ENCODE data around the gene PHPT1.

PHPT1 gene

GRCh38 chr9:136858452-136858843, 9.2 kb downstream of the PHPT1 start:
- no peak overlapping the region for H3K4me3 ChIP-seq (ENCODE audit: low read length)
- no peak for TF ChIP-seq CTCF (conservative IDR thresholded peaks at IDR 0.05; ENCODE audit: low read depth, low read length)
- no peak for DNase-seq (ENCODE audit: low read depth)

- TF ChIP-seq CTCF (conservative IDR thresholded peaks at IDR 0.05; ENCODE audit: low read depth, low read length), result no peak
- peak; percentile 29 for DNase-seq (ENCODE audit: low read depth)
- H3K4me3 ChIP-seq (ENCODE audit: low read length), result no peak overlapping the region
Observed at GRCh38 chr9:136858844-136859757, 9.9 kb downstream of the PHPT1 start.

- TF ChIP-seq CTCF (conservative IDR thresholded peaks at IDR 0.05; ENCODE audit: low read depth, low read length), result no peak
- no peak for DNase-seq (ENCODE audit: low read depth)
- H3K4me3 ChIP-seq (ENCODE audit: low read length), result no peak overlapping the region
Observed at GRCh38 chr9:136860529-136860928, 11.3 kb downstream of the PHPT1 start.

- no peak overlapping the region for H3K4me3 ChIP-seq (ENCODE audit: low read length)
- no peak for DNase-seq (ENCODE audit: low read depth)
- no peak for TF ChIP-seq CTCF (conservative IDR thresholded peaks at IDR 0.05; ENCODE audit: low read depth, low read length)
Observed at GRCh38 chr9:136860933-136861873, 12.0 kb downstream of the PHPT1 start.

- no peak for TF ChIP-seq CTCF (conservative IDR thresholded peaks at IDR 0.05; ENCODE audit: low read depth, low read length)
- H3K4me3 ChIP-seq (ENCODE audit: low read length), result no peak overlapping the region
- DNase-seq (ENCODE audit: low read depth), result no peak
Observed at GRCh38 chr9:136861874-136862457, 12.8 kb downstream of the PHPT1 start.

- H3K4me3 ChIP-seq (ENCODE audit: low read length), result no peak overlapping the region
- DNase-seq (ENCODE audit: low read depth), result no peak
- no peak for TF ChIP-seq CTCF (conservative IDR thresholded peaks at IDR 0.05; ENCODE audit: low read depth, low read length)
Observed at GRCh38 chr9:136862849-136863622, 13.8 kb downstream of the PHPT1 start.
